GM21381 (cell line): ENCODE data around the gene KDM4B.

ENCODE experiments used
- ATAC-seq: cut with Tn5 transposase; IDR thresholded peaks from one replicate; pipeline ENCODE4 v1.9.1; 2021; ENCODE audit warnings: mild to moderate bottlenecking, moderate library complexity; ENCODE audit not compliant: unreplicated experiment

KDM4B gene

DNA sequence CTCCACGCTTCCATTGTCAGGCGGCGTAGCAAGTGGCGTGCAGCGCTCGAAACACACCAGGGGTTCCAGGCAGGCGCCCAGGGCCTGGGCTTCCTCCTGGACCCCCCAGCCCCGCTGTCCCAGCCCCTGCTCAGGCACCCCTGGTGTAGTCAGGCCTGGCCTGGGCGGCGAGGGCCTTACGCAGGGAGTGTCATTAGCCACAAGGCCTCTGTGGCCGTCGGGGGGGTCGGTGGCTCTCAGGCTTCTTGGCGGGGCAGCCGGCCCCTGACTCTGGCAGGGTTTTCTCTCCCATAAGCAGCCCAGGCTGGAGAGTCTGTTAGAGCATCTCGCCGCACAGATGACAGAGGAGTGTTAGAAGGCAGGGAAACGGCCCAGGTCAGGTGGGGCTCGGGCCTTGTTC lies 116.7 kb downstream of the KDM4B start:
- ATAC-seq = no peak

DNA sequence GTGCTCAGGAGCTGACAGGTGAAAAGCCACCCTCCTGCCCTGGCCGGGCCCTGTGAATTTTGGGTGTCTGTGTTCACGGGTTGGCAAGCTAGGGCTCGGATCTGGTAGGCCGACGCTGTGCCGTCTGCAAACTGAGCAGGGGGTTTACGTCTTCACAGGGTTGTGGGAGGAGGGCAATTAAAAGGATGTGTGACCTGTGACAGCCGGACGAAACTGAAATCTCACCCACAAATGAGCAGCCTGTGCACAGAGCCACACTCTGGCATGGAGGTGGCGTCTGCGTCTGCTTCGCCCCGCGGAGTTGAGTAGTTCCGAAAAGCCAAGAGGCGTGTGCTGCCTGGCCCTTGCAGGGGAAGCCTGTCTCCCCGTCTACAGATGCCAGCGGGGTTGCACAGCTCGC lies 117.3 kb downstream of the KDM4B start:
- no peak for ATAC-seq

DNA sequence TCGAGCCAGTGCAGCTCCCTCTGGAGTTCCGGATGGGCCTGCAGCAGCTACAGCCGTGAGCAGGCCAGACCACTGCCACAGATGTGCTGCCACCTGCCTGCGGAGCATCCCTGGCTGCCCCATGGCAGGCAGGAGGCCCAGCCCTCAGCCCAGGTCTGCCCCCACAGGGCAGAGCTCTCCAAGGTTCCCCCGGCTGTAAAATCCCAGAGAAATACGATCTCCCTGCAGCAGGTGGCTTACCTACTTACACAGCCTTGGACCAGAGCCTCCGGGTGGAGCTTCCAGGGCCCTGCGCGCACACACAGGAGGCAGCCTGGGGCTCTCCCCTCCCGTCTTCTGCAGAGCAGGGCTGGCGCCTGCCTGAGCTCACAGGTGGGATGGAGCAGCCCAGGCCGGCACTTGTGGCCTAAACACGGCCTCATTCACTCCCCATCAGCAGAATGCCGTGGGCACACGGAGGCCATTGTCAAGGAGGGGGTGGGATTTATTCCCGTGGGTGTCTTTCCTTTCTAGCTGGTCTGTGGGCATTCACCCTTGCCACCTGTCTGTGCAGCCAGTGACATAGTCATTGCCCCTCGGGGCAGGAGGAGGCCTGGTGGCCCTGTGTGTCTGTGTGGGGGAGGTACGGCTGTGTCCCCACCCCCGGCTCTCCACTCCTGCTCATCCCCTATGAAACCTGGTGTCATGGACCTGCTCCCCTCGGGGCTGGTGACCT lies 118.0 kb downstream of the KDM4B start:
- ATAC-seq = no peak

DNA sequence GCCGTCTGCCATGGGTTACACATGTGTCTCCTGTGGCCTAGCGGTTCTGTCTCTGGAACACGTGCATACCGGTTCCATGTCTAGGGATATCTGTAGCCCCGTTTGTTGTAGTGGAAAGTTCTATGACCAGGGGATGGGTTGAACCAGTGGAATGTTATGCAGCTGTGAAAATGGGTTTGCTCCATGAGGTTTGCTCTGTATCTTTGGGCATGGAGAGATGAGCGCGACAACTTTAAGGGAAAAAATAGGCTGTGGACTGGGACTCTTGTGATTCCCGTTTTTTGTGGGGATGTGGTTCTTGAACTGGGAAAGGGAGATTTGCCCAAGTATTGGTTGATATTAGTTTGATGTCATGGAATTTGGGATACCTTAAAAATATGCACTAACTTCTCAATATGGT lies 120.4 kb downstream of the KDM4B start:
- no peak for ATAC-seq

DNA sequence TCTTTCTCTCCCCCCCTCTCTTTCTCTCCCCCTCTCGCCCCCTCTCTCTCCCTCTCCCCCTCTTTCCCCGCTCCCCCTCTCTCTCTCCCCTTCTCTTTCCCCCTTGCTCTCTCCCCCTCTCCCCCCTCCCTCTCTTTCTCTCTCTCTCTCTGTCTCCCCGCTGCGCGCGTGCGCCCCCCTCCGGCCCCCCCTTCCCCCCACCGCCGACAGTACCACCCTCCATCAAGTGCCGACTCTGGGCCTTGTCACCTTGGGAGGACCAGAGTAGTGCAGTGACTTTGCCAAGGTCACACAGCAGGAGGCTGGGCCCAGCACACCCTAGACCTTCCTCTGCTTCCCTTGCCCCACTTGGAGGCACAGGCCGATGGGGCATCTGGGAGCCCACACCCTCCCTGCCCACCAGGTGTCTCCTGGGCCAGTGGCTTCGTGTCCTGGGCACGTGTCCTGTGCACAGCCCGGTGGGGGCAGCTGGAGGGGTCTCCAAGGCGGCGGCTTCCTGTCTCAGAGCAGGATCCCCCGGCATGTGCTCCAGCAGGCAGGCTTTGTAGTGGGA lies 121.6 kb downstream of the KDM4B start:
- no peak for ATAC-seq

DNA sequence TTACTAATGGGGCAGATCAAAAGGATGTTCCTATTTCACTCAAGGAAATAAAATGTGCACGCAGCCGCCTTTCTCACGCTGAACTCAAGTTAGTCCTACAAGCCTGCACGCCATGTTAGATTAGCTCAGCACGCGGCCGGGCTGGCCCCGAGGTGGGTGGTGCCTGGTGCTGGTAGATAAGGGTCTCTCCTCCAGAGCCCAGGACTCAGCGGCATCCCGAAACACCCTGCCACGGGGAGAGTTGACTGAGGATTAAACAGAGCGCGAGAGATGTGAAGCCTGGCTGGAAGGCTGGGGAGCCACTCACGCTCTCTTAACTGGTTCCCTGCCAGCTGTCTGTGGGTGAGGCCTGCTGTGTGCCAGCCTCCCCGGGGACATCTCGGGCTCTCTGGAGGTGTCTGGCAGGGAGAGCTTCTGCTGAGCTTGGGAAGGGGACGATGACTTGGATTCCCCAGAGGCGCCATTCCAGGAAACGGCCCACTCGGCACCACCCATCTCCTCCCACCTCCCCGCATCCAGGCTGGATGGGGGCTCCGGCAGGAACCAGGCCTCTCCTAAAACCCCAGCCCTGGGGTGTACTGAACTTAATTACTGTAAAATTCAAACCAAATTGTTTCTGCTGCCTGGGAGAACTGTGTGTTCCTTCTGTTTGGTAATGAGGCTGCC lies 122.2 kb downstream of the KDM4B start:
- no peak for ATAC-seq

DNA sequence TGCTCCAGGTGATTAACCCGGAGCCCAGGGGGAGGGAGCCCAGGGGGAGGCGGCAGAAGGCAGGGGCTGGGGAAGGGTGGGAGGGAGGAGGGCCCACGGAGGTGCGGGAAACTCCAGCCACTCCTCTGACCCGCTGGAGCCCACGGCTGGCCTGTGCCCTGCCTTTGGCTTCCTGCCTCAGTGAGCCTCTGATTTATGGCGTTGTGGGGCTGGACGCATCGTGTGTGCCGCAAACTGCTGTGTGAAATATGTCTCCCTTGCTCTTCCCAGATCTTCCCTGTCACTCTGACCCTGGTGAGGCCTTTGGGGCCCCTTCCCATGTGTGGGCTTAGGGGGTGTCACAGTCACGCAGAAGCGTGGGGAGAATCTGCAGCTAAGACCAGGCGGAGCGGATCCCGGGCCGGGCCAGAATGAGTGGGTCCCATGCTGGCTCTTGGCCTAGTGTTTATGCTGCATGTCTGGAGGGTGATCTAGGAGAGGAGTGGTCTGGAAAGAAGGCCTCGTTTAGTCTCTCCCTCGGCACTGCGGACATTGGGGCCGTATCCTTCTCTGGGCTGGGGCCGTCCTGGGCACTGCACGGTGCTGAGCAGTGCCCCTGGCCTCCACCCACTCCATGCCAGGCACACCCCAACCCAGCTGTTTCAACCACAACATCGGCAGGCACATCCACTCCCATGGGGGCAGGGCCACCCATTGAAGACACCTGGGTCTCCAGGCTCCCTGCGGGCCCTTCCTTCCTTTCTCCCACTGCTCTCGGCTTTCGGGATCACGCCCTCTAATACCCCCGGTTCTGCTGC lies 123.0 kb downstream of the KDM4B start:
- ATAC-seq = no peak

DNA sequence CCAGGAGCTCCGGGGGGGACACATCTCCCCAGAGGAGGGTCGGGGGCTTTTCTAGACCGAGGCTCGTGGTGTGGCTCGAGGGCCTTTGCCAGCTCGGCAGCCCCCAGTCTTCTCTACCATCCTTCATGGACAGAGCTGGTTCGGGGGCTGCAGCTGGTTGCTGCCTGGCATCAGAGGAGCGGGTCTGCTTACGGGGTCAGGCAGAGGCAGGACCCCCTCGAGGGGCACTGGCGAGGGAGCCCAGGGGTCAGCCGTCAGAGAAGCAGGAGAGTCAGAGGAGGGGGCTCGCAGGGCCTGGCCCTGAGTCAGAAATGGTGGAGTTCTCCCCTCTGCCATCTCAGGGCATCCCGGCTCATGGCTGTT lies 123.5 kb downstream of the KDM4B start:
- no peak for ATAC-seq

DNA sequence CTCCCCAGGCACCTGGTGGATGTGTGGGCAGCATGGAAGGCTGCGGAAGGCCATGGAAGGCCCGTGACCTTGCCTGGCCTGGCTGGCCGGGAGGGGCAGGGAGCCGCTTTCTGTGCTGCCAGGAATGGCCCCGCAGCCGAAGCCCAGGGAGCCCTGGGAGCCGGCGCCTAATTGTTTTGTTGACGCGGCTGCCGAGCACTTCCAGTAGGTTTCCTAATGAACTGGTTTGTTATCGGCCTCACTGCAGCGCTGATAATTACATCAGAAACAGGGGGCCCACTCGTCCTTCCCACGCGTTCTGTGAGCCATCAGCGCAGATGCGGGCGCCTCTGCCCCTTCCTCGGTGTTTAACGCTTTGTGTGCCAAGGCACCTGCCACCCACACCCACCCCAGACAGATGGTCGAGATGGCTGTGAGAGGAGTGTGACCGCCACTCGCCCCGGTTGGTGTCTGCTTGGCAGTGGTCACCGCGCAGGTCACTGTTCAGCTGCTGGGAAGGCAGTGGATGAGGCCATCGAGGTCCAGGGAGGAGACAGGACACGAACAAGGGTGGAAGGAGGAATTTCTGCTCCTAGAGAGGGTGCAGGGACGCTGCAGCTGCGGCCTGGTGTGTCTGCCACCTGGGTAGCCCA lies 124.5 kb downstream of the KDM4B start:
- ATAC-seq = no peak

DNA sequence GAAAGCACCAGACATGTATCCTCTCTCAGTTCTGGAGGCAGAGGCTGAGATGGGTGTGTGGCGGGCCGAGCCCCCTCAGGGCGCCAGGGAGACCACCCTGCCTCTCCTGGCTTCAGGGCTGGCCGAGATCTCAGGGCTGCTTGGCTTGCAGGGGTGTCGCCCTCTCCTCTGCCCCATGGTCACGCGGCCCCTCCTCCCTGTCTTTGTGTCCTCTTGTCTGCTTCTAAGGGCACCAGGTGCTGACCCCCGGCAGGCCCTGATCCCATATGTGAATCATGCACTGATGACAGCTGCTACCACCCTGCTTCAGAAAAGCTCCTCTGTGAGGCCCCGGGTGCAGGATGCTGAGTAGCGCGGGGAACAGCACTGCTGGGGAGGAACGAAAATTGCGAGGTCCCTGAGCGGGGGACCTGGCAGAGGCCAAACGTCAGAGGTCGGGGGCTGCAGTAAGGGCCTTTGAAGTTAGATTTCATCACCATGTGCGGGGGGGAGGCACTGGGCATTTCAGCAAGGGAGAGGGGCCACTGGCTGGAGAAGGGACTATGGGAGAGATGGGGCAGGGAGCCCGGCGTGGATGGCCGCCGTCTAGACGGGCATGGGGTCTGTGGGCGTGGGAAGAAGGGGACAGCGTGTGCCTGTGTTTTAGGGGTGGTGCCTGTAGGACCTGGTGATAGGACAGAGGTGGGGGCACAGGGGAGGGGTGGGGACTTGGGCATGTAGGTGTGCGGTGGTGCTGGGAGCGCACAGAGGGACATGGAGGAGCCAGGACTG lies 125.2 kb downstream of the KDM4B start:
- no peak for ATAC-seq

DNA sequence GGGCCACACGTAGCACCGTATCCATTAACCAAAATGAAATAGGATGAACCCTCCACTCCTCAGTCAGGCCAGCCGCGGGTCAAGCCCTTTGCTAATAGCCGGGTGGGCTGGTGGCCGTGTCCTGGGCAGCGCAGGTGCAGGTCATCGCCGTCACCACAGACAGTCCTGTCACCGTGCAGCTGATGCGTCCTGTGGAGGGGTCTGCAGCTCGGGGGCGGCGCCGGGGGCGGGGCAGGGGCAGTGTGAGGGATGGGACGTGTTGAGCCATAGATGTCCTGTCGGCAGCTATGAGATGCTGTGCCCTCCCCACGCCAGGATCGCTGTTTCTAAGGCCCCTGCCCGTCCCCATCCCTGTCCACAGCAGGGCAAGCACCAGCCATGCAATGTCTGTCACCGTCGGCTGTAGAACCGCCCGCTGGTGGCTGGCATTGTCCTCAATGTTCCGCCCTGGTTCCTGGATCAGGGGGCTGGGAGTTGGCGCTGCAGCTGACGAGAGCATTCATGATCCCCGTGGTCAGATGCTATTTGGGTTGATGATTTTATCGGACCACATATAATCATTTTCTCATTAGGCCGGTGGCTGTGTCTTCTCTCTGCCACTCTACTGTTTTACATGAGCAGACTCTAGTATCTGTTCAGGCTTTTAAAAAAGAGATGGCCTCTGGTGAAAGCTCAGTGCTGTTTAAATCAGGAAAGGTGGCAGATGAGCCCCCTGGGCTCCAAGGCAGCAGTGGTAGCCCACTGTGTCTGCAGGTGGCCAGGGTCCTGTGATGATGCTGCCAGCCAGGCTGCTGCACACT lies 126.1 kb downstream of the KDM4B start:
- no peak for ATAC-seq

DNA sequence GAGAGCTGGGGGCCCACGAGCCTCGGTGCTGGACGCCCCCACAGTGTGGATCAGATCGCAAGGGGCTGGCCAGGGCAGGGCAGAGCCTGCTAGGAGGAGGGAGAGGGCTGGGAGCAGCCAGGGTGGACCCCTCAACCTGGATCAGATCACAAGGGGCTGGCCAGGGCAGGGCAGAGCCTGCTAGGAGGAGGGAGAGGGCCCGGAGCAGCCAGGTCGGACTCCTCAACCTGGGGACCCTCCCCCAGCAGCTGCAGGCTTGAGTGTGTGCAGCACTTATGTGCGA lies 126.6 kb downstream of the KDM4B start:
- ATAC-seq = no peak

DNA sequence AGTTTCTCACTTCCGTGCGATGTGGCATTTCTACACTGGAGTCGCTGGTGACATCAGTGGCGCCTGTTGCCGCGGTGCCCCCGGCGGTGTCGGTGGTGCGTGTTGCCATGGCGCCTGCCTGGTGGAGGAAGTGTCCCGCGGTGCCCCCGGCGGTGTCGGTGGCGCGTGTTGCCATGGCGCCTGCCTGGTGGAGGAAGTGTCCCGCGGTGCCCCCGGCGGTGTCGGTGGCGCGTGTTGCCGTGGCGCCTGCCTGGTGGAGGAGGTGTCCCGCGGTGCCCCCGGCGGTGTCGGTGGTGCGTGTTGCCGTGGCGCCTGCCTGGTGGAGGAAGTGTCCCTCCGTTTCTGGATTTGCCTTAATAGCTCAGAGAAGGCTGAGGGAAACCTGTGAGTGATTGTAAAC lies 127.6 kb downstream of the KDM4B start:
- ATAC-seq = no peak

DNA sequence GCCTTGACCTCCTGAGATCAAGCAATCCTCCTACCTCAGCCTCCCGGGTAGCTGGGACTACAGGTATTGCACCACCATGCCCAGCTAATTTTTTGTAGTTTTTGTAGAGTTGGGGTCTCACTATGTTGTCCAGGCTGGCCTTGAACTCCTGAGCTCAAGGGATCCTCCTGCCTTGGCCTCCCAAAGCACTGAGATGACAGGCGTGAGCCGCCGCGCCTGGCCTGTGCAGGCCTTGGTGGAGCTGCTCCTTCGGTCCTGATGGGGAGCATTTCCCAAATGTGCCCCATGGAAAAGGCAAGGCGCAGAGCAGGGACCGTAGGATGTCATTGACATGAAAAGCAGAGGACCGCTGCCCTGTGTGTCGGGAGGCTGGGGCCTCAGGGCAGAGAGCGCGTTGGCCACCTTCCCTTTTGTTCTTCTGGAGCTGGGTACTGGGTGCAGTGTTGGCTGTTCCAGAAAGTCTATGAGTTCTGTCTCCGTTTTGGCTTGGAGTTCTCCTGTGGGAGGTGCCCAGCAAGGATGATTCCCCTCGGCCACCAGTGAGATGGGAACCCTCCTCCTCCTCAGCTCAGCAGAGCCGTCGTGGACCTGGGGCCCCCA lies 128.5 kb downstream of the KDM4B start:
- no peak for ATAC-seq

DNA sequence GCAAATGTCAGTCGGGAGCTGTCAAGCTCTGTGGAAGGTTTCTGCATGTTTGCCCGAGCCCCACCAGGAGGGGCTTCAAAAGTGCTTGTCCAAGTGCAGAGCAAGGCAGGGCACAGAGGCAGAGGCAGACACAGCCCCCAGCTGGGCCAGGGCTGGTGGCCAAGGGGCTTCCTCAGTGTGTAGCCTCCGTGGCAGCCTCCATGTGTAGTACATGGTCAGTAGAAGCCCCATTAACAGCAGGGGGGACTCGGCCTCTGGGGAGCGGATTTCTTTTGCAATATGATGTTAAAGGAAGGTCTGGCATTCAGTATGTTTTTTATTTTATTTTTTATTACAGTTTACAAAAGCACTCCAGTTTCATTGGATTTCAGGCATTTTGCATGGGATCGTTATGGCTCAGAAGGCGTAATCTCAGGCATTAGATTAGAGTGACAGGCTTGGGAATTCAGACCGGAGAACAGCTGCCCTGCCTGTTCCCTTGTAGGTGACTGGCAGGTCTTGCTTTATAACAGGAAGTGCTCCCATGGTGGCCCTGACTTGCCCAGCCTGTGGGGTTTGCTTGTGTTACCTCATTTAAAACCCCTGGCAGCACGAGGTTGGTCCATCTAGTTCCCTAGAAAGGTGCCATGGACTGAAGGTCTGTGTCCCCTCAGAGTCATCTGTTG lies 129.2 kb downstream of the KDM4B start:
- no peak for ATAC-seq

DNA sequence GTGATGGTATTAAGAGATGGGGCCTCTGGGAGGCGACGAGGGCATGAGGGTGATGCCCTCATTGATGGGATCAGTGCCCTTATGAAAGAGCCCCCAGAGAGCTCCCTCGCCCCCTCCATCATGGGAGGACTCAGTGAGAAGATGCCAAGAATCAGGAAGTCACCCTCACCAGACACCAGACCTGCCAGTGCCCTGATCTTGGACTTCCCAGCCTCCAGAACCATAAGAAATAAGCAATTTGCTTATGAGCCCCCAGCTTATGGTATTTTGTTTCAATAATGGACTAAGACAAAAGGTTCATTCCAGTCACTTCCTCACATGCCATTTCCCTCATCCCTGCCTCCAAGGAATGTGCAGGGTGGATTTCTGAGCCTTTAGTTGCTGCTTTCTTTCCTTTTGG lies 129.7 kb downstream of the KDM4B start:
- no peak for ATAC-seq

DNA sequence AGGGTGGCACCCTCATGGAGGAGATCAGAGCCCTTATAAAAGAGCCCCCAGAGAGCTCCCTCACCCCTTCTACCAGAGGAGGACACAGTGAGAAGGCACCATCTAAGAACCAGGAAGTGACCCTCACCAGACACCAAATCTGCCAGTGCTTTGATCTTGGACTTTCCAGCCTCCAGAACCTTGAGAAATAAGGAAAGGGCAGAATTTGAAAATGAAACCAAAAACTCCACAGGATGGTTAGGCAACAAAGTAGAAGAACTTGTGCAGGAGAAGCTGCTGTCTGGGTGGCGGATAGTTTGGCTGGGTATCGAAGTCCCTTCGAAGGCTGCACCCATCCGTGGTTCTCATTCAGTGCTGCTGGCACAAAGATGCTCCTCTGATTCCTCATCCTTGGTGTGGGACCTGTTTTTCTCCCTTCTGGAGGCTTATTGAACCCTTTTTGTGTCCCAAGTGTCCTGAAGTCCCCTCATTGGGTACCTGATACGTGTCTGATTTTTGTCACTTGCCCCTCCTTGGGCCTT lies 130.8 kb downstream of the KDM4B start:
- ATAC-seq = no peak

DNA sequence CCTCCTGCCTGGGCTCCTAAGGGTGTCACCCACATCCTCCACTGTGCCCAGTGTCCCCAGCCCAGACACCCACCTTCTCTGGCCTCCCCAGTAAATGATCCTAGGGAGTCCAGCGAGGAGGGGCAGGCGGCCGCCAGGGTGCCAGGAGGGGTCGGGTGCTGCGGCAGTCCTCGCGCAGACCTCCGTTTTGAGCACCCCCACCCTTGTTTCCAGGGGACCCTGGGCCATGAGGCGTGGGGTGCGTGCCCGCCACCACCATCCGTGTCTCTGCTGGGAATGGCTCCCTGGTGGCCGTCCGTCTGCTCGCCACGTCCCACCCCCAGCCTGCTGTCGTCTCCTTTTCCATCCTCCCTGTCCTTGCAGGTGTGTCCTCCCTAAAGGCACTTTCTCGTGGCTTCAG lies 133.0 kb downstream of the KDM4B start:
- ATAC-seq = no peak

DNA sequence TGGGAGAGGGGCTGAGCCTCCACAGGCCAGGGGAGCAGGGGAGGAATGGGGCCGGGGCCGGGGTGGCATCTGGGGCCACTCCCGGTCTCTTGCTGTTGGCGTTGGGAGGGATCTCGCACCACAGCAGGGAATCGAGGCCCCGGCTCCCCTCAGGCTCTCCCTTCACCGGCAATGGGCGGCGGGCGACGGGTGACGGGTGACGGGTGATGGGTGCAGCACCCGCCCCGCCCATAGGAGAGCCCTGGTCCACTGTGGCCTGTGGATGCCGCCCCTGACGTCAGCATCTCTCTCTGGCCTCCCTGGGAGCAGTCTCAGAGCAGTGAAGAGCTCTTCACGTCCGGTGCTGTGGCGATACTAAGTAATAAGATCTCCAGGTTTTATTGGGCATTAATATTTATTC lies 133.6 kb downstream of the KDM4B start:
- no peak for ATAC-seq
